Measurements from ENCODE around the gene DEGS2.
"Not testable (repeated sequence)": the region's sequence is repeated elsewhere in the genome, so short reads cannot be mapped to it uniquely, and the experiment has no call there.

DEGS2 gene

DNA sequence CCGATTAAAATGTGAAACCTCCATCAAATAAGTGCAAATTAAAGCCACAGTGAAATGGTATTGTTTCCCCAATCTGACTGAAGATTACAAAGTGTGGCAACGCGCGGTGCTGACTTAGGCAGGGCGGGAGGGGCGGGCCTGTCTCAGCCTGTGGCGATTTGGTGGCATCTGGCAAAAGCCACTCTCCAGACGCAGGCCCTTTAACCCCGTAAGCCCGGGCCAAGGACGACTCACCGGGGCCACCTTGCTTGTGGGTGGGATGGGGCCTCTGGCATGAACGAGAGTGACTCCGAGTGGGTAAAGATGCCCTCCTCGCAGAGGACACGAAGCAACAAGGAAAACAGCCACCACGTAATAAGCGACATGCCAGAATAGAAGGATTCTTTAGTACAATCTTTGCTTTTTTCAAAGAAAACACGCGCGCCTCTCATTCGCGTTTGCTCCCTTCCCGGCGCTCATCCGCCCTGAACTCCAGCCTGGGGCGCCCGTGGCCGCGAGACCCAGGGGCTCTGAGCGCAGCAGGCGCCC lies 815 bp downstream of the DEGS2 start:
- Histone ChIP-seq H3K4me3 (ENCODE audit: low read depth, low read length) (peak overlapping the region; percentile 40), H3K27ac (no peak overlapping the region), H2AFZ (peak overlapping the region; percentile 77), H3K79me2 (no peaks in the 10 kb centered on the region), H3K9me3 (ENCODE audit: control insufficient read depth, low read length) (no peaks in the 10 kb centered on the region), H3K4me2 (ENCODE audit: low read length) (peak overlapping the region; percentile 69), H3K27me3 (ENCODE audit: control insufficient read depth, insufficient read depth, low read length) (no peaks in the 10 kb centered on the region), H3K9ac (no peak overlapping the region), H3K36me3 (ENCODE audit: control insufficient read depth, insufficient read depth, low read length) (no peaks in the 10 kb centered on the region), H3K4me1 (no peaks in the 10 kb centered on the region)
- TF ChIP-seq, protein P1, sequence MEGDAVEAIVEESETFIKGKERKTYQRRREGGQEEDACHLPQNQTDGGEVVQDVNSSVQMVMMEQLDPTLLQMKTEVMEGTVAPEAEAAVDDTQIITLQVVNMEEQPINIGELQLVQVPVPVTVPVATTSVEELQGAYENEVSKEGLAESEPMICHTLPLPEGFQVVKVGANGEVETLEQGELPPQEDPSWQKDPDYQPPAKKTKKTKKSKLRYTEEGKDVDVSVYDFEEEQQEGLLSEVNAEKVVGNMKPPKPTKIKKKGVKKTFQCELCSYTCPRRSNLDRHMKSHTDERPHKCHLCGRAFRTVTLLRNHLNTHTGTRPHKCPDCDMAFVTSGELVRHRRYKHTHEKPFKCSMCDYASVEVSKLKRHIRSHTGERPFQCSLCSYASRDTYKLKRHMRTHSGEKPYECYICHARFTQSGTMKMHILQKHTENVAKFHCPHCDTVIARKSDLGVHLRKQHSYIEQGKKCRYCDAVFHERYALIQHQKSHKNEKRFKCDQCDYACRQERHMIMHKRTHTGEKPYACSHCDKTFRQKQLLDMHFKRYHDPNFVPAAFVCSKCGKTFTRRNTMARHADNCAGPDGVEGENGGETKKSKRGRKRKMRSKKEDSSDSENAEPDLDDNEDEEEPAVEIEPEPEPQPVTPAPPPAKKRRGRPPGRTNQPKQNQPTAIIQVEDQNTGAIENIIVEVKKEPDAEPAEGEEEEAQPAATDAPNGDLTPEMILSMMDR (IDR thresholded peaks at IDR 0.05), result no peak

DNA sequence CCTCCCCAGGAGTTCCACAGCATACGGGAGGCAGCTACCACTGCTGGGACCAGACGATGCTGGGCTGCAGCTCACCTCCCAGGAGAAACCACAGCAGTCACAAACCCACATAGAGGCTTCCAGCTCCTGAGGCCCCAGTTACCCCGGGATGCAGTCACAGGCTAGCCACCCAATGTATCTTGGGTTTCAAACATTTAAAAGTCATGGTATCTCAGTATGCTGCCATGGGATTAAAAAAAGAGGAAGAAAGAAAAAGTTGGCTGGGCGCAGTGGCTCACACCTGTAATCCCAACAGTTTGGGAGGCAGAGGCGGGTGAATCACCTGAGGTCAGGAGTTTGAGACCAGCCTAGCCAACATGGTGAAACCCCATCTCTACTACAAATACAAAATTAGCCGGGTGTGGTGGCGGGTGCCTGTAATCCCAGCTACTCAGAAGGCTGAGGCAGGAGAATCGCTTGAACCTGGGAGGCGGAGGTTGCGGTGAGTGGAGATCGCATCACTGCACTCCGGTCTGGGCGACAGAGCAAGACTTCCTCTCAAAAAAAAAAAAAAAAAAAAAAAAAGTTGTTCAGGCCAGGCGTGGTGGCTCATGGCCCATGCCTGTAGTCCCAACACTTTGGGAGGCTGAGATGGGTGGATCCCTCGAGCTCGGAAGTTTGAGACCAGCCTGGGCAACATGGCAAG lies 1.8 kb downstream of the DEGS2 start:
- not testable (repeated sequence) for H2AFZ ChIP-seq; H3K4me3 ChIP-seq (ENCODE audit: low read depth, low read length)

DNA sequence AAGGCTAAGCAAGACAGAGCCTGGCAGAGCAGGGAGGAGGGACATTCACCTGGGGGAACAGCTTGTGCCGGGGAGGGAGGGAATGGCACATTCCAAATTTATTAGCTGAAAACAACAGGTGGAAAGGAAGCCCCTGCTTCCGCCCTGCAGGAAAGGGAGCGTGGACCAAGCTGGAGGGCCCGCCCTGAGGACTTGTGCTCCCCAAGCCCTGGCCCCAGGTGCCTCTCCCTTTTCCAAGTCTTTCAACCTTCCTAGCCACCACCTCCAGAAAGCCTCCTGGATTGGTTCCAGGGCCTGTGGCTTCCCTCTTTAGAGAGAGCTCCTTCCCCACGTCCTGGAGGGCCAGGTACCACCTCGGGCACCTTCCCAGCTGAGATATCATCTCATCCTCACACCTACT lies 2.7 kb downstream of the DEGS2 start:
- TF ChIP-seq, protein P1 (IDR thresholded peaks at IDR 0.05), result no peak

More for the DNA sequence above, 1.8 kb downstream of the DEGS2 start:
- not testable (repeated sequence) for H3K4me1 ChIP-seq; H3K27me3 ChIP-seq (ENCODE audit: control insufficient read depth, insufficient read depth, low read length); H3K4me2 ChIP-seq (ENCODE audit: low read length); H3K9ac ChIP-seq; H3K79me2 ChIP-seq; H3K27ac ChIP-seq; H3K9me3 ChIP-seq (ENCODE audit: control insufficient read depth, low read length); H3K36me3 ChIP-seq (ENCODE audit: control insufficient read depth, insufficient read depth, low read length)

GRCh38 chr14:100155756-100156616 lies 3.5 kb downstream of the DEGS2 start:
- Histone ChIP-seq H3K27me3 (ENCODE audit: control insufficient read depth, insufficient read depth, low read length) (no peaks in the 10 kb centered on the region), H3K79me2 (no peaks in the 10 kb centered on the region), H3K9me3 (ENCODE audit: control insufficient read depth, low read length) (no peaks in the 10 kb centered on the region), H3K9ac (no peak overlapping the region), H2AFZ (peak overlapping the region; percentile 11), H3K4me2 (ENCODE audit: low read length) (no peak overlapping the region), H3K4me1 (no peaks in the 10 kb centered on the region), H3K4me3 (ENCODE audit: low read depth, low read length) (no peak overlapping the region), H3K27ac (no peak overlapping the region), H3K36me3 (ENCODE audit: control insufficient read depth, insufficient read depth, low read length) (no peaks in the 10 kb centered on the region)
- TF ChIP-seq, protein P1 (IDR thresholded peaks at IDR 0.05), result no peak

More for the DNA sequence above, 2.7 kb downstream of the DEGS2 start:
- H2AFZ ChIP-seq, result no peak overlapping the region
- no peak overlapping the region for H3K9ac ChIP-seq
- H3K79me2 ChIP-seq, result no peaks in the 10 kb centered on the region
- H3K27me3 ChIP-seq (ENCODE audit: control insufficient read depth, insufficient read depth, low read length), result no peaks in the 10 kb centered on the region
- no peaks in the 10 kb centered on the region for H3K36me3 ChIP-seq (ENCODE audit: control insufficient read depth, insufficient read depth, low read length)
- H3K4me2 ChIP-seq (ENCODE audit: low read length), result no peak overlapping the region
- H3K4me3 ChIP-seq (ENCODE audit: low read depth, low read length), result no peak overlapping the region
- no peaks in the 10 kb centered on the region for H3K9me3 ChIP-seq (ENCODE audit: control insufficient read depth, low read length)
- no peaks in the 10 kb centered on the region for H3K4me1 ChIP-seq
- H3K27ac ChIP-seq, result no peak overlapping the region

DNA sequence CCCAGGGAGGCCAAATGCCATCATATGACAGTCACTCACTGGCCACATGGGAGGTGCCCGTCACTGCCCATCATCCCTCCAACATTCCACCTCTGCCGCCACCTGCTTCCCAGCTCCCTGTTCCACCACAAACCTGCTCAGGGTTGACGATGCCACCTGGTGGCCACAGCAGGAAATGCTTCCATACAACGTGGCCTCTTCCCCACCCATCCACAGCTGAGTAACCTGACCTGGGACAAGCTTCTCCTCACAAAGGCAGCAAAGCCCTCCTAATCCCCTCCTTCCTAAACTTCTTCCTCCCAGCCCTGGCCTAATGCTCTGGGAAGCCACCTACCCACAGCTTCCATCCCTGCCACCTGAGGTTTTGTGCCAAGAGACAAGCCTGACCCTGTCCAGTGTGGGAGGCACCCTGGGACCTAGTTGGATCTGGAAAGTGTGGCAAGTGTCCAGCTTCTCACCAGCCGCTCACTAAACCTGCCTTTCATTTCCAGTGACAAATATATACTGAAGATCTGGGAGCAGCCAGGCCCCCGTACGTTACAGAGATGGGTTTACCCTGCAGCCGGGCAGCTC lies 4.3 kb downstream of the DEGS2 start:
- Histone ChIP-seq H3K9ac (no peak overlapping the region), H3K27ac (no peak overlapping the region), H3K4me1 (no peaks in the 10 kb centered on the region), H3K9me3 (ENCODE audit: control insufficient read depth, low read length) (no peaks in the 10 kb centered on the region), H3K27me3 (ENCODE audit: control insufficient read depth, insufficient read depth, low read length) (no peaks in the 10 kb centered on the region), H3K79me2 (no peaks in the 10 kb centered on the region), H2AFZ (no peak overlapping the region), H3K4me3 (ENCODE audit: low read depth, low read length) (no peak overlapping the region), H3K36me3 (ENCODE audit: control insufficient read depth, insufficient read depth, low read length) (no peaks in the 10 kb centered on the region), H3K4me2 (ENCODE audit: low read length) (no peak overlapping the region)
- TF ChIP-seq, protein P1 (IDR thresholded peaks at IDR 0.05), result no peak
